Measurements from ENCODE around the gene PEF1. TPM values are rescaled to one million over a fixed set of nuclear protein-coding genes. Genes with fewer than 3 reads are reported as not detected.
A peak's percentile ranks its signal among the peaks of the same experiment; 100 is the strongest.

The PEF1 gene
- total and polyA plus RNA-seq, 9 donors, result 31.7 to 65.2 (median 58.2) TPM

DNA sequence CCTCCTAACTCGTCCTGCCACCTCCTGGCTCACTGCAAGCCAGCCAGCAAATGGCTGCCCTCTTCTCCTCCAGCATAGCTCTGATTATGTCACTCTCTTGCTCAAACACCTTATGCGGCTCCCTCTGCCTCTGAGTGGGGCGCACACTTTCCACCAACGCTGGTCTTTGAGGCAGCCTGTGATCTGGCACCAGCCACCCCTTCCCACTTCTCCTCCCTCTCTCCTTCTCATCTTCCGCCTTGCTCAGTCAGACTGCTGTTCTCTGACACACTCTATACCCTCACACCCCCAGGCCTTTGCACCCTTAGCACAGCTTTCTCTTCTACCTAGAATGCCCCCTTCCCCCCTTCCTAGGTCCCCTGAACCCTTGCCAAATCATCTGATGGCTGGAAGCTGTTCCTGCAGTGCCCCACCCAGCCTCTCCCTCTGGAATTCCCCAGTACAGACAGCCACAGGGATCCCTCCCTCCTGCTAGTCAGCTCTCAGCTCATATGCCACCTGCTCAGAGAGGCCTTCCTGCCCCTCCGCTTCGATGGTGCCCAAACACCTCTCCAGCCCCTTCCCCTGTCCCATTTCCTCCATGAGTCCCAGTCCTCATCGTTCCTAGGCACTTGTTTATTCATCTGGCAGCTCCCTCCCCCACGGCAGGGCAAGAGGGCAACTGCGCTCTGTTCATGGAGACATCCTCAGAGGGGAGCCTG, 21.7 kb upstream of the PEF1 start:
- H3K36me3 ChIP-seq, result no peaks in the 10 kb centered on the region
- no peaks in the 10 kb centered on the region for H3K27me3 ChIP-seq
- no peaks in the 10 kb centered on the region for H3K9me3 ChIP-seq
- TF ChIP-seq, protein P1, sequence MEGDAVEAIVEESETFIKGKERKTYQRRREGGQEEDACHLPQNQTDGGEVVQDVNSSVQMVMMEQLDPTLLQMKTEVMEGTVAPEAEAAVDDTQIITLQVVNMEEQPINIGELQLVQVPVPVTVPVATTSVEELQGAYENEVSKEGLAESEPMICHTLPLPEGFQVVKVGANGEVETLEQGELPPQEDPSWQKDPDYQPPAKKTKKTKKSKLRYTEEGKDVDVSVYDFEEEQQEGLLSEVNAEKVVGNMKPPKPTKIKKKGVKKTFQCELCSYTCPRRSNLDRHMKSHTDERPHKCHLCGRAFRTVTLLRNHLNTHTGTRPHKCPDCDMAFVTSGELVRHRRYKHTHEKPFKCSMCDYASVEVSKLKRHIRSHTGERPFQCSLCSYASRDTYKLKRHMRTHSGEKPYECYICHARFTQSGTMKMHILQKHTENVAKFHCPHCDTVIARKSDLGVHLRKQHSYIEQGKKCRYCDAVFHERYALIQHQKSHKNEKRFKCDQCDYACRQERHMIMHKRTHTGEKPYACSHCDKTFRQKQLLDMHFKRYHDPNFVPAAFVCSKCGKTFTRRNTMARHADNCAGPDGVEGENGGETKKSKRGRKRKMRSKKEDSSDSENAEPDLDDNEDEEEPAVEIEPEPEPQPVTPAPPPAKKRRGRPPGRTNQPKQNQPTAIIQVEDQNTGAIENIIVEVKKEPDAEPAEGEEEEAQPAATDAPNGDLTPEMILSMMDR (IDR thresholded peaks at IDR 0.05), result no peak
- no peak for TF ChIP-seq EP300 (IDR thresholded peaks at IDR 0.05)
- no peak for TF ChIP-seq POLR2A (IDR thresholded peaks at IDR 0.05)
- peaks cover 16% of the 10 kb centered on the region for H3K4me1 ChIP-seq (ENCODE audit: insufficient read depth)
- DNase-seq, result no peak
- no peak overlapping the region for H3K4me3 ChIP-seq
- intact Hi-C loops (cut with DNase I), result loop anchor here in 3 of 4 donors (2.0 to 10.0 kb wide), 6 partner anchors 38 to 398 kb away; partner anchors contain the start of gene COL16A1 (in 1 of the 3)
- 52 to 59% (median 56%) methylated on average over 10 of the region's 10 CpGs for WGBS, 3 donors
- peak overlapping the region in 1 of 2 donors; percentile 29 for H3K27ac ChIP-seq

DNA sequence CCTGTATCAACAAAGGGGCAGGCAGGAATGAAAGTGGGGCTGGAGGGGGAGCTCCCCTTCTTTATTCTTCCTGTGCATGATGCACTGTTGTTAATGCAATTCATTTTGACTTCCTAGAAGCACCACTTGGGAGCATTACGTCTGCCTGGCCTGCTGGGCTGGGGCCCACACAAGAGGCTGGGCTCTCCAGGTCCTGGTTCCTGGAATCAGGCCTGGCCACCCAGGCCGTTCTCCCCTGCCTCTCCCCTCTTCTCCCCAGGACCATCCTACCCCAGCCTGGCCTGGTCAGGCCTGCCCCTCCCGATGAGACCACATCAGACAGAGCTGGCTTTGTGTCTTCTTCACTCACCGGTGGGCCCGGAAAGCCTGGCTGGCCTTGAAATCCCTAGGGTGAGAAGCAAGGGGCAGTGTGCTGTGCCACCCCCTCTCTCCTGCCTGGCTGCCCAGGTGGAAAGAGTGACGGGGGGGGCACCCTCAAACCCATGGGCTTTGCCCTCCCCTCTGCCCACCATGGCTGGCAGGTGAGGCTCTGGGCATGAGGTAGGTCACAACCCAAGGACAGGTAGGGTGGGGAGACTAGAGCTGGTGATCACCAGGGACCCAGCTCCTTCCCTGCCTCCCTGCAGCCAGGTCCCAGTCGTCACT, 20.7 kb upstream of the PEF1 start:
- Histone ChIP-seq H3K36me3 (no peaks in the 10 kb centered on the region), H3K27me3 (no peaks in the 10 kb centered on the region), H3K27ac (no peak overlapping the region), H3K4me3 (no peak overlapping the region), H3K9me3 (no peaks in the 10 kb centered on the region), H3K4me1 (ENCODE audit: insufficient read depth) (peaks cover 6% of the 10 kb centered on the region)
- TF ChIP-seq, protein P1 (IDR thresholded peaks at IDR 0.05), result no peak
- TF ChIP-seq EP300 (IDR thresholded peaks at IDR 0.05) (no peak), POLR2A (IDR thresholded peaks at IDR 0.05) (no peak)
- intact Hi-C loops (cut with DNase I), result loop anchor here in 3 of 4 donors (5.0 to 10.0 kb wide), 5 partner anchors 47 to 399 kb away; no protein-coding TSS in a partner anchor
- 32 to 53% (median 48%) methylated on average over 7 of the region's 7 CpGs for WGBS, 3 donors
- DNase-seq, result no peak

DNA sequence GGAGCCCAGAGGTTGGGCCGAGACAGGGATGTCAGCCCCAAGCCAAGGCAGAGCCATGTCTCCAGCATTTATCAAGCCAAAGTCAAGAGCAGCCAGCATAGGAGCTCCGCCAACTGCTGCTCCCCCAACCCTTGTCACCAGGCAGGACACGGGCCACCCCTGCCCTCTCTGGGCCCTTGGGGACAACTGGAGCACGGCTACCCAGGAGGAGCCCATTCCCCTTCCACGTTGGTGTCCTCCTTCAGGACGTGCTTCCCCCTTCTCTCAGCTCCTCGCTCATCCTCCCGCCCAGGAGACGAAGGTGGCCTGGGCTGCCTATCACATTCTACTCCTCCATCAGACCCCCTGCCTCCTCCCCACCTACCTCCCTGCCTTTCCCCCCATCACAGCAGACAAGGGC, 19.9 kb upstream of the PEF1 start:
- no peak overlapping the region for H3K4me3 ChIP-seq
- peaks cover 2% of the 10 kb centered on the region for H3K4me1 ChIP-seq (ENCODE audit: insufficient read depth)
- no peak overlapping the region for H3K27ac ChIP-seq
- WGBS, 3 donors, result 83 to 87% (median 85%) methylated on average over 9 of the region's 9 CpGs
- TF ChIP-seq POLR2A (IDR thresholded peaks at IDR 0.05) (no peak), EP300 (IDR thresholded peaks at IDR 0.05) (no peak)
- TF ChIP-seq, protein P1 (IDR thresholded peaks at IDR 0.05), result no peak
- H3K9me3 ChIP-seq, result no peaks in the 10 kb centered on the region
- no peak for DNase-seq
- H3K27me3 ChIP-seq, result no peaks in the 10 kb centered on the region
- intact Hi-C loops (cut with DNase I), result loop anchor here (5.0 to 10.0 kb wide), 5 partner anchors 38 to 400 kb away; partner anchors contain the start of gene COL16A1 (in 1 of the 4)
- no peaks in the 10 kb centered on the region for H3K36me3 ChIP-seq

DNA sequence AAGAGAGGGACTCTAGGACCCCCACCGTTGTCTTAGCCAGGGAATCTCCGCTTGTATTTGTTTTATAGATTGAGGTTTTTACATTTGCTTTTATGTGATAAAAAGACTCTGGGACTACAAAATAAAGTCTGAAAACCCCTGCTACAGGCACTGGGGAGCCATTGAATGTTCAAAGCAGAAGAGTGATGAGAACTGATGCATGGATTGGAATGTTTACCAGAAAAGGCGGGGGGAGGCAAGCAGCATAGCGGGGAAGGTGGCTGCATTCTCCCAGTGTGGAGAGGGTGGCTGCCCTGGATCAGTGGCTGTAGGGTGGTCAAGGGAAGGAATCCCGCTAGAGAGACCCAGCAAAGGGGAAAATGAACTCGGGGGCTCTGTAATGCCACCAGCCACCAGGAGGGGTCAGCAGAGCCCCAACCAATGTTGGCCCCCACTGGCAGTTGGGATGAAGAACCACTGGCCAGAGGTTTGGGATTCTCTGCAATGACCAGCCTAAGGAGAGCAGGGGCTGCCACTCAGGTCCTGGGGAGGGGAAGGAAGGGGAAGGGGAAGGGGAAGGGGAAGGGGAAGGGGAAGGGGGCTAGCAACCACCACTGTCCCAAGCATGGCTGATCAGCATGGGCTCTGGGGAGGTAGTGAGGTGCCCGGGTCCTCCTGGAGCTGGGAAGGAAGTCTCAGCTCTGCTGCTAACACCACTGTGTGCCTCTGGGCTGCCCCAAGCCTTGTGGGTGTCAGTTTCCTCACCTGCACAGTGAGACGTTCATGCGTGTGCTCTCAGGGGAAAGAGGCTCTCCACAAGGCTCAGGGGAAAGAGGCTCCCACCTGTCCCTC, 19.2 kb upstream of the PEF1 start:
- intact Hi-C loops (cut with DNase I), result loop anchor here (5.0 to 10.0 kb wide), 5 partner anchors 38 to 401 kb away; partner anchors contain the start of gene COL16A1 (in 1 of the 4)
- no peak for TF ChIP-seq EP300 (IDR thresholded peaks at IDR 0.05)
- TF ChIP-seq, protein P1 (IDR thresholded peaks at IDR 0.05), result peak; percentile 83 to 96 (median 93)
- no peak for TF ChIP-seq POLR2A (IDR thresholded peaks at IDR 0.05)
- no peaks in the 10 kb centered on the region for H3K4me1 ChIP-seq (ENCODE audit: insufficient read depth)
- H3K27me3 ChIP-seq, result no peaks in the 10 kb centered on the region
- 54 to 61% (median 59%) methylated on average over 9 of the region's 9 CpGs for WGBS, 3 donors
- H3K9me3 ChIP-seq, result no peaks in the 10 kb centered on the region
- DNase-seq, result peak; percentile 58 to 82 (median 78)
- no peaks in the 10 kb centered on the region for H3K36me3 ChIP-seq
- no peak overlapping the region for H3K27ac ChIP-seq
- H3K4me3 ChIP-seq, result no peak overlapping the region

Measured in ovary (tissue), 9 donors.